Raji (cell line): ENCODE data around the gene CAMTA1.

Experiments
- POLR2A ChIP-seq: IDR thresholded peaks from 2 replicates; pipeline ENCODE4 v1.6.1; 2011; ENCODE audit warnings: low read depth, low read length, control low read depth; ENCODE audit not compliant: insufficient read depth

CAMTA1 gene

GRCh38 chr1:7616076-7616832 lies 831.0 kb downstream of the CAMTA1 start:
- no peak for TF ChIP-seq POLR2A

GRCh38 chr1:7616953-7617352 lies 831.7 kb downstream of the CAMTA1 start:
- no peak for TF ChIP-seq POLR2A

- TF ChIP-seq POLR2A: no peak
These were observed 832.6 kb downstream of the CAMTA1 start for GRCh38 chr1:7617826-7618225.

- no peak for TF ChIP-seq POLR2A
These were observed 834.9 kb downstream of the CAMTA1 start for GRCh38 chr1:7620196-7620595.

- no peak for TF ChIP-seq POLR2A
These were observed 836.3 kb downstream of the CAMTA1 start for GRCh38 chr1:7621334-7622219.

- TF ChIP-seq POLR2A: no peak
These were observed 838.6 kb downstream of the CAMTA1 start for GRCh38 chr1:7623842-7624241.

- TF ChIP-seq POLR2A: no peak
These were observed 839.6 kb downstream of the CAMTA1 start for GRCh38 chr1:7624791-7625355.

GRCh38 chr1:7625401-7625800 lies 840.1 kb downstream of the CAMTA1 start:
- TF ChIP-seq POLR2A: no peak

- no peak for TF ChIP-seq POLR2A
These were observed 843.0 kb downstream of the CAMTA1 start for GRCh38 chr1:7628273-7628672.

- no peak for TF ChIP-seq POLR2A
These were observed 843.8 kb downstream of the CAMTA1 start for GRCh38 chr1:7629011-7629410.

- TF ChIP-seq POLR2A: no peak
These were observed 844.4 kb downstream of the CAMTA1 start for GRCh38 chr1:7629465-7630195.

GRCh38 chr1:7630378-7630777 lies 845.1 kb downstream of the CAMTA1 start:
- no peak for TF ChIP-seq POLR2A

GRCh38 chr1:7632176-7632575 lies 846.9 kb downstream of the CAMTA1 start:
- no peak for TF ChIP-seq POLR2A

GRCh38 chr1:7632681-7633080 lies 847.4 kb downstream of the CAMTA1 start:
- no peak for TF ChIP-seq POLR2A

GRCh38 chr1:7633506-7634245 lies 848.4 kb downstream of the CAMTA1 start:
- TF ChIP-seq POLR2A: no peak
